ENCODE measurements around the gene CBARP. TPM values are rescaled to one million over a fixed set of nuclear protein-coding genes. Genes with fewer than 3 reads are reported as not detected.
A peak's percentile ranks its signal among the peaks of the same experiment; 100 is the strongest.

The CBARP gene
- total and polyA plus RNA-seq, 9 of the 15 experiments (the other 6 are each of a cell fraction or from before 2014, with no cell fraction given): 0.03 to 8.9 (median 1.2) TPM; not detected in 1

- TF ChIP-seq HNRNPL (IDR thresholded peaks at IDR 0.05; ENCODE audit: low read depth, low read length): peak; percentile 92
- TF ChIP-seq KDM4B (IDR thresholded peaks at IDR 0.05; ENCODE audit: borderline replicate concordance in 2 of 2, low read depth in 1 of 2): peak in 1 of 2 experiments; percentile 90; a peak in 1 of 4 replicates
- peak; percentile 87 for TF ChIP-seq CXXC5 (CRISPR knock-in tag; IDR thresholded peaks at IDR 0.05)
- TF ChIP-seq MAZ (CRISPR knock-in tag; conservative IDR thresholded peaks at IDR 0.05 in 1 of 2, IDR thresholded peaks at IDR 0.05 in 1 of 2): peak; percentile 95 to 98
- TF ChIP-seq MCM5 (IDR thresholded peaks at IDR 0.05; ENCODE audit: low read depth): no peak
- TF ChIP-seq VEZF1 (CRISPR knock-in tag; IDR thresholded peaks at IDR 0.05): peak; percentile 100
- 0 out of 2 replicates have a peak, but pooled peaks have one; percentile 38 for TF ChIP-seq HMGXB4 (CRISPR knock-in tag; IDR thresholded peaks at IDR 0.05)
- TF ChIP-seq U2AF1 (optimal IDR thresholded peaks at IDR 0.05; ENCODE audit: low read depth, low read length): peak; percentile 85
- peak in 1 of 2 experiments; percentile 81; a peak in 2 of 4 replicates for TF ChIP-seq ZMIZ1 (IDR thresholded peaks at IDR 0.05; ENCODE audit: low read depth in 2 of 2, low read length in 2 of 2)
- TF ChIP-seq RAD21 (CRISPR knock-in tag; conservative IDR thresholded peaks at IDR 0.05 in 1 of 2, IDR thresholded peaks at IDR 0.05 in 1 of 2): 0 out of 4 replicates have a peak, but pooled peaks of 1 of the 2 experiments have one; percentile 5
- TF ChIP-seq NFYB (IDR thresholded peaks at IDR 0.05; ENCODE audit: extremely low read depth, insufficient read length): peak; percentile 52
- peak; percentile 69; the same call in 1 of the 2 replicates for TF ChIP-seq MYNN (IDR thresholded peaks at IDR 0.05)
- no peak for TF ChIP-seq MYNN (CRISPR knock-in tag; IDR thresholded peaks at IDR 0.05)
- TF ChIP-seq E2F1 (CRISPR knock-in tag; IDR thresholded peaks at IDR 0.05): no peak
- TF ChIP-seq EWSR1 (IDR thresholded peaks at IDR 0.05; ENCODE audit: borderline replicate concordance, low read depth, partially characterized antibody): no peak
- 0 out of 2 replicates have a peak, but pooled peaks have one; percentile 34 for TF ChIP-seq CEBPG (CRISPR knock-in tag; IDR thresholded peaks at IDR 0.05)
- TF ChIP-seq CEBPG (tag; conservative IDR thresholded peaks at IDR 0.05 in 1 of 2, IDR thresholded peaks at IDR 0.05 in 1 of 2): no peak
These were observed 31.3 kb upstream of the CBARP start, which contains the start of gene CIRBP (continued) for GRCh38 chr19:1269065-1269477.

Data from K562 (cell line).